ENCODE measurements around the gene ALDH4A1. TPM values are rescaled to one million over a fixed set of nuclear protein-coding genes. Genes with fewer than 3 reads are reported as not detected.

Gene ALDH4A1
- total RNA-seq: 10 to 100 TPM in 1 of 5 donors, 1 to 10 TPM in 4; 3.5 to 11.0 (median 7.6) TPM
- 10 to 100 TPM in 2 of 3 donors, 1 to 10 TPM in 1; 6.7 to 16.0 (median 11.1) TPM for polyA plus RNA-seq
- long read RNA-seq, donor 1: 0 reads
- long read RNA-seq, donor 2, partial matches to known transcripts: 6 of 6 reads
- long read RNA-seq, donor 2, other reads (novel, unspliced or antisense): 0 of 6 reads
- long read RNA-seq, donor 3: 0 reads
- long read RNA-seq, donor 4: 0 reads
- long read RNA-seq, donor 5, partial matches to known transcripts: 10 of 12 reads
- long read RNA-seq, donor 5, other reads (novel, unspliced or antisense): 0 of 12 reads
- long read RNA-seq, donor 6: 0 reads
- long read RNA-seq, donor 7: 0 reads
- long read RNA-seq, donor 8: 0 reads
- long read RNA-seq, donor 9: 0 reads
- long read RNA-seq, donor 10: 0 reads

- peaks cover 0 to 3% (median 1%) of the 10 kb centered on the region in 4 donors for H3K36me3 ChIP-seq
- TF ChIP-seq EP300 (IDR thresholded peaks at IDR 0.05) (no peak), POLR2A (IDR thresholded peaks at IDR 0.05) (no peak), CTCF (IDR thresholded peaks at IDR 0.05) (peak in 1 of 7 experiments; percentile 14), POLR2AphosphoS5 (IDR thresholded peaks at IDR 0.05) (peak; percentile 63 to 71 (median 67))
- H3K27me3 ChIP-seq: no peaks in the 10 kb centered on the region
- H3K9me3 ChIP-seq: no peaks in the 10 kb centered on the region
- H3K4me1 ChIP-seq: peaks cover 14 to 39% (median 32%) of the 10 kb centered on the region in 4 donors
- 0% methylated on average over 38 to 55 of the region's 55 CpGs for WGBS, 5 donors
- intact Hi-C loops (cut with DNase I; ENCODE audit: low total_unique reads): loop anchor here (10.0 kb wide), 1 partner anchor 52 kb away; the partner anchor contains the start of gene IFFO2
- peak within 1 kb of the TSS; percentile 74 to 93 (median 78) for H3K4me3 ChIP-seq
- peak; percentile 98 to 99 for DNase-seq
- H3K27ac ChIP-seq: peak within 1 kb of the TSS; percentile 90 to 96 (median 93)
Measured at GRCh38 chr1:18902523-18903290, at the start of gene ALDH4A1. Gene ALDH4A1, minus strand, starts transcription at chr1:18902555. Its CDS starts 32 bp downstream, at chr1:18902523.

DNA sequence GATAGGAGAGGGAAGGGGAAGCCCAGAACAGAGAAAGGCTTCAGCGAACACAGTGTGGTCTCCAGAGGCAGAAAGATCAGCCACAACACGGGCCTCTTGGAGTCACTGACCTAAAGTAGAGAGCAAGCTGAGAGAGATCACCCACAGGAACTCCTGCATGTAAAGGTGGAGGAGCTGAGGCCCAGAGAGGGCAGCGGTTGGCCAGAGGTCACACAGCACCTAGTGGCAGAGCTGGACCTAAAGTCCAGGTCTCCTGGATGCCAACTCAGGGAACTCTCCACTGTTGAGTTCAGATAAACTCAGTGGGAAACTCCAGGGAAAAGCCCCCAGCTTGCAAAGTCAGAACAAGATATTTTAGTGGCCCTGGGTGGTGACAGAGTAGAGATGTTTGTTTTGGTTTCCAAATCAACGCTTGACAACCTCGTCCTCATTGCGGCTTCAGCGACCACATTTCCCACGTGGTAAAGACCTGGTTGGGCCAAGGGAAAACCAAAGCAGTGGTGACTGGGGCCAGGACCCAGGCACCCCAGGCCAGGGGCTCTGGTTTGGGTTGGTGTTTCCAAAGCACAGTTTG lies 49.5 kb upstream of the ALDH4A1 start:
- TF ChIP-seq POLR2A (IDR thresholded peaks at IDR 0.05): no peak
- TF ChIP-seq CTCF (IDR thresholded peaks at IDR 0.05): no peak
- TF ChIP-seq POLR2AphosphoS5 (IDR thresholded peaks at IDR 0.05): no peak
- no peak for TF ChIP-seq EP300 (IDR thresholded peaks at IDR 0.05)
- Histone ChIP-seq H3K4me3 (no peak overlapping the region), H3K9me3 (no peaks in the 10 kb centered on the region), H3K27ac (peak overlapping the region; percentile 34 to 89 (median 80)), H3K36me3 (no peaks in the 10 kb centered on the region), H3K27me3 (no peaks in the 10 kb centered on the region), H3K4me1 (peaks cover 56 to 87% (median 77%) of the 10 kb centered on the region in 4 donors)
- 54 to 61% (median 57%) methylated on average over 8 of the region's 8 CpGs for WGBS, 5 donors
- DNase-seq: peak; percentile 36 to 69
- intact Hi-C loops (cut with DNase I; ENCODE audit: low total_unique reads): loop anchor here (10.0 kb wide), 1 partner anchor 47 kb away; the partner anchor contains the start of gene ALDH4A1

- peak overlapping the region; percentile 34 to 89 (median 80) for H3K27ac ChIP-seq
- no peak for DNase-seq
- peaks cover 58 to 91% (median 80%) of the 10 kb centered on the region in 4 donors for H3K4me1 ChIP-seq
- H3K36me3 ChIP-seq: no peaks in the 10 kb centered on the region
- intact Hi-C loops (cut with DNase I; ENCODE audit: low total_unique reads): loop anchor here (10.0 kb wide), 1 partner anchor 47 kb away; the partner anchor contains the start of gene ALDH4A1
- TF ChIP-seq POLR2A (IDR thresholded peaks at IDR 0.05) (no peak), EP300 (IDR thresholded peaks at IDR 0.05) (no peak), CTCF (IDR thresholded peaks at IDR 0.05) (no peak), POLR2AphosphoS5 (IDR thresholded peaks at IDR 0.05) (no peak)
- H3K9me3 ChIP-seq: no peaks in the 10 kb centered on the region
- H3K27me3 ChIP-seq: no peaks in the 10 kb centered on the region
- peak overlapping the region in 1 of 4 donors; percentile 37 for H3K4me3 ChIP-seq
- WGBS, 5 donors: 55 to 84% (median 78%) methylated on average over 9 of the region's 9 CpGs
Measured at GRCh38 chr1:18951416-18951815, 49.1 kb upstream of the ALDH4A1 start.

Data from stomach (tissue), 19 donors.